HG03060 (cell line): Measurements from ENCODE around the gene VPS37B.
"Not testable (repeated sequence)": the region's sequence is repeated elsewhere in the genome, so short reads cannot be mapped to it uniquely, and the experiment has no call there.

ENCODE experiments used
- ATAC-seq: cut with Tn5 transposase; IDR thresholded peaks from one replicate; pipeline ENCODE4 v1.9.1; 2021; ENCODE audit warnings: low read depth, moderate number of reproducible peaks; ENCODE audit not compliant: unreplicated experiment

VPS37B gene

GRCh38 chr12:122895704-122896636 is at the start of gene VPS37B:
TSS of gene VPS37B (minus strand) at chr12:122896124. CDS start at chr12:122896062, 62 bp downstream.
- ATAC-seq: no peak

GRCh38 chr12:122944605-122945592 is 49.0 kb upstream of the VPS37B start:
- ATAC-seq: no peak

GRCh38 chr12:122943196-122943595 is 47.3 kb upstream of the VPS37B start:
- no peak for ATAC-seq

DNA sequence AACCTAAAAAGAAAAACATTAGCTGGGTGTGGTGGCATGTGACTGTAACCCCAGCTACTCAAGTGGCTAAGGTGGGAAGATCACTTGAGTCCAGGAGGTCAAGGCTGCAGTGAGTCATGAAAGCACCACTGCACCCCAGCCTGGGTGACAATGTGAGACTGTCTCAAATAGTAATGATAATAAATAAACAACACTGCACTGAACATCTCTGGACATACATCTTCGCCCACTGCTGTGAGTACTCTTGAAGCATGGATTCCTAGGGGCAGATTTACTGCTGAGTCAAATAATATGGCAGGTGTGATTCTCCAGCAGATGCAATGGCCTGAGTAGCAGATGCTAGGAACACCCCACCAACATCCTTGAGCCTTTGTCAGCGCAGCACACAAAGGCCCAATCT is 46.7 kb upstream of the VPS37B start:
- ATAC-seq: no peak

DNA sequence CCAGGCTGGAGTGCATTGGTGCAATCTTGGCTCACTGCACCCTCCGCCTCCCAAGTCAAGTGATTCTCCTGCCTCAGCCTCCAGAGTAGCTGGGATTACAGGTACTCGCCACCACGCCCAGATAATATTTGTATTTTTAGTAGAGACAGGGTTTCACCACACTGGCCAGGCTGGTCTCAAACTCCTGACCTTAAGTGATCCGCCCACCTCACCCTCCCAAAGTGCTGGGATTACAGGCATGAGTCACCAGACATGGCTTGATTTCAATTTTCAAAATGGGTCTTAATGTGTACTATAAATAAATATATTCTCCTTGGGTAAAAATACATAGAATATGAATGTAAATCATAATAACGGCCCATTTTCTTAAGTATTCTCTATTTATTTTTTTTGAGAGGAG is 45.4 kb upstream of the VPS37B start:
- ATAC-seq: not testable (repeated sequence)

DNA sequence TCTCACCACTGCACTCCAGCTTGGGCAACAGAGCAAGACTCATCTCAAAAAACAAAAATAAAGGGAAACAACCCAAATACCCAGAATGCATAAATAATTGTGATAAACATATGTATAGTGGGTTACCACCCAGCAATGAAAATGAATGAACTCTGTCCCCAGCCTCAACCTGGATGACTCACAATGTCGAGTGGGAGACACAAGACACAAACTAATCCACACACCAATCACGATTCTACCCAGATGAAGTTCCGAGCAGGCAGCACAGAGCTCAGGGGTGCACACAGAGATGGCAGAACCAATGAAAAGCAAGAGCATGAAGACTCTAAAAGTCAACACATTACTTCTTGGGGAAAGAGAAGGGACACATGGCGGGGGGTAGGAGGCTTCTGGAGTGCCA is 43.2 kb upstream of the VPS37B start:
- ATAC-seq: no peak

DNA sequence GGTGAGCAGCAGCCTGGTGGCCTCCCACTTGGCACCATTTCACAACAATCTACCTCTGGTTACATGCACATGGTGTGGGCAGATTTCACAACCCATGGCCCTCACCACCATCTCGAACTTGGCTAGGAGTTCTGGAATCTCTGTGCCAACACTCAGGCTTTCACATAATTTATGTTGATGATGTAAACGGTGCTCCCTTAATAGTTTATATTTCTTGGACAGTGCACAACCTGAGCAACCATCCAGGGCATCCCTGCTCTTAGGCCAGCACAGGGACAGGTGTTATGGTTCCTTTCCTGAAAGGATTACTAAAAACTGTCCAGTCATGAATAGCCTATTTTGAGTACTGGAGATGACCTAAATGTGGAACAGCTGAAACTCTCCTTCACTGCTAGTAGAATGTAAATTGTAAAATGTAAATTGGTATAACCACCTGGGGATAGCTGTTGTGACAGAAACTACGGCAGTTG is 41.7 kb upstream of the VPS37B start:
- ATAC-seq: no peak

DNA sequence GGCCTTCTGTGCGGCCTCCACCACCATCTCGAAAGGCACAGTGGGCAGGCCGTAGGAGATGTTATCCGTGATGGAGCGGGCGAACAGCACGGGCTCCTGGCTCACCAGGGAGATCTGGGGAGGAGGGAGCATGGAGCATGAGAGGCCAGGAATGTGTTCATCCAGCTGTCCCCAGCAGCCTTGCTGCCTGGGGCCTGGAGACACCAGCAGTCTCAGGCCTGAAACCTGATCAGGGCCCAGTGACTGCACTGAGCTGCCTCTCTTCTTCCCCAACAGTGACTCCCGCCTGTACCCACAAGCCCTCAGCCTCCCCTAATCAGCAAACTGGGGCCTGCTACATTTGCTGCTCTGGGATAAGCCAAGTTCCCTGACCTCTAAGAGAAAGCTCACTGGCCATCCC is 39.4 kb upstream of the VPS37B start:
- ATAC-seq: no peak

DNA sequence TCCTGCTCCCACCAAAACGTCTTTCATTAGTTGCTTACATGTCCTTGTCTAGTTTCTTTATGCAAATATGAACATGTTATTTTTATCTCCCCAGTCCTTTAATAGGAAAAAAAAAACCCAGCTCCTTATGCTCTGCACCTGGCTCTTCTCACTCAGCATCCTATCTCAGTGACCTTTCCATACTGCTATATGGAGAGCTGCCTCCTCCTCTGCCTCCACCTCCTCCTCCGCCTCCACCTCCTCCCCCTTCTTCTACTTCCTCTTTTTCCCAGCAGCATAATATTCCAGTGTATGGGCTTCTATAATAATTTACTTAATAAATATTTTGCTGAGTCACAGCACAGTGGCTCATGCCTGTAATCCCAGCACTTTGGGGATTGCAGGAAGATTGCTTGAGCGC is 38.8 kb upstream of the VPS37B start:
- no peak for ATAC-seq

DNA sequence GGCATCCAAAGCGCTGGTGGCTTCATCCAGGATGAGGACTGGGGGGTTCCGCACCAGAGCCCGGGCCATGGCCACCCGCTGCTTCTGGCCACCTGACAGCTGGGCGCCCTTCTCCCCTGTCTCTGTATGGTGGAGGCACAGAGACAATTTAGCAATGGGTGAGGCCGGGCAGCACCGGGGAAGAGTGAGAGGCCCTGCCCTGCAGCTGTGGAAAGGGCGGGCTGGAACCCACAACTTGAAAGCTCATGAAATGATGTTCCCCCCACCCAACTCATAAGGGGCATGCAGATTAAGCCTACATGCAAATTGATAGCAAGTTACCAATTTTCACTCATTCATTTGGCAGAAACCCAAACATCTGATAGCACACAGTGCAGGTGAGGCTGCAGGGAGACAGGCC is 36.3 kb upstream of the VPS37B start:
- no peak for ATAC-seq

- ATAC-seq: no peak
These were observed 33.9 kb upstream of the VPS37B start for GRCh38 chr12:122929812-122930211.

GRCh38 chr12:122929148-122929538 is 33.2 kb upstream of the VPS37B start:
- ATAC-seq: no peak

- no peak for ATAC-seq
These were observed 32.7 kb upstream of the VPS37B start for GRCh38 chr12:122928404-122929147.

DNA sequence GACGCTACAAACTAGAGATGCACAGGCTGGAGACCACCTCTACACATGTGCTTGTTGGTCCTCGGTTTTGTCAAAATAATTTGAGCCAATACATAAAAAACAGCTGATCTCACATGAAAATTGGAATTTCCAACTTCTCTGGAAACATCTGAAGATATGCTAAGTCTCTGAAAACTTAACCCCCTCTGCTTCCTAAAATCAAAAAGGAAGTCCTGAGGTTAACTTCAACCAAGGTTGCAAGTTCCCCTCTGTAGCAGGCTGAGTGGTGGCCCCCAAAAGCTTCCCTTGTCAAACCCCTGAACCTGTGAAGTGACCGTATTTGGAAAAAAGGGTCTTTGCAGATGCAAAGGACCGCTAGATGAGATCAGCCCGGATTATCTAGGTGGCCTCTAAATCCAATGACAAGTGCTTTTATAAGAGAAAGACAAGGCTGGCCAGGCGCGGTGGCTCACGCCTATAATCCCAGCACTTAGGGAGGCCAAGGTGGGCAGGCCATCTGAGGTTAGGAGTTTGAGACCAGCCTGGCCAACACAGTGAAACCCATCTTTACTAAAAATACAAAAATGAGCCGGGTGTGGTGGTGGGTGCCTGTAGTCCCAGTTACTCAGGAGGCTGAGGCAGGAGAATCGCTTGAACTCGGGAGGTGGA is 32.0 kb upstream of the VPS37B start:
- no peak for ATAC-seq

DNA sequence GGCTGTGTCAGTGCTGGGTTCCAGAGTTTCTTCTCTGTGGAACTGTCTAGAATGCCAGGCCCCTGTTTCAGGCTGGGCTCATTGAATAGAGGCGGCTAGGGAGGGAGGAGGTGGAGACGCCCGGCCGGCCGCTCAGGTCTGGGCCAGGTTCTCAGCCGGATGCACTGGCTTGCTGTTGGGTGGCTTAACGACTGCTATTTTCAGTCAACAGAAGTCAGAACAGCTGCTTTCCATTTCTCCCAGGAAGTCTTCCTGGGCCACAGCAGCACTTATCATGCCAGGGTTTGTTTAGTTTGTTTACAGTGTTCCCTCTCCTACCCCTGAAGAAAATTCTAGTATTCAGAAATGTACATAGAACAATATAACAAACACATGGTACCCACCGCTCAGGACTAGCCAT is 26.0 kb upstream of the VPS37B start:
- ATAC-seq: no peak

DNA sequence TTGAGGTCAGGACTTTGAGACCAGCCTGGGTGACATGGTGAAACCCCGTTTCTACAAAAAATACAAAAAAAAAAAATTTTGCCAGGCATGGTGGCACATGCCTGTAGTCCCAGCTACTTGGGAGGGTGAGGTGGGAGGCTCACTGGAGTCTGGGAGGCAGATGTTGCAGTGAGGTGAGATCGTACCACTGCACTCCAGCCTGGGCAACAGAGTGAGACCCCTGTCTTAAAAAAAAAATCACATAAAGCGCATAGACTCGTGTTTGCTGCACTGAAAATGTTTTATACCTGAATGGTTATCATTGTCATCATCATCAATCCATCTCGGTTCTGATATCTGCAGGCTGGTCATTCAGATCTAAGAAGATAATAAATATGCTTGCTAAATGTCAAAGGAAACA is 24.8 kb upstream of the VPS37B start:
- ATAC-seq: no peak

- no peak for ATAC-seq
These were observed 22.9 kb upstream of the VPS37B start for GRCh38 chr12:122918827-122919226.

DNA sequence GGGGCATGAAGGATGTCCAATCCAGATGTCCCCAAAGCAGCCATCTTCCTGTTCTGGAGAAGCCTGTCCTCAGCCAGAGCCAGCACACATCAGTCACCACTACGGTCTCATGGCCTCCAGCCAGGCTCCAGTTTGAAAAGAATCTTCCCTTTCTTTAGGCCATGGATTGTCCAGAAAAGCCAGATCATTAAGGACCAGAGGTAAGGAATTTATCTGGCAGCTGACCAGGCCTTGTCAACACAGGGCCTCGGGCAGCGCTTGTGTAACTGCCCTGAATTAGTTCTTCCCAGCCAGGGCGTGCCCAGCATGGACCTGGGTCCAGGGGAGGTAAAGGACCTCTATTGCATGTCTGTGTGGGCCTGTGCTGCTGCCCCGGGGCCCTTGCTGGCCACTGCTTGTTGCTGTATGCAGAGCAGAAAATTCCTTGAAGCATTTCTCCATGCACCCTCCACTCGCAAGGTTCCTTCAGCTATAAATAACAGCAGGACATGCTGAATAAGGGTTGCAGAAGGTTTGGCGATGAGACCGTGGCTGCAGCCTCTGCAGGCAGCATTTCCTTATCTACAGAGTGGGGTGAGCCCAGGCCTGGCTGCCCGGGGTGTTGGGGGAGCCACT is 21.7 kb upstream of the VPS37B start:
- ATAC-seq: no peak

DNA sequence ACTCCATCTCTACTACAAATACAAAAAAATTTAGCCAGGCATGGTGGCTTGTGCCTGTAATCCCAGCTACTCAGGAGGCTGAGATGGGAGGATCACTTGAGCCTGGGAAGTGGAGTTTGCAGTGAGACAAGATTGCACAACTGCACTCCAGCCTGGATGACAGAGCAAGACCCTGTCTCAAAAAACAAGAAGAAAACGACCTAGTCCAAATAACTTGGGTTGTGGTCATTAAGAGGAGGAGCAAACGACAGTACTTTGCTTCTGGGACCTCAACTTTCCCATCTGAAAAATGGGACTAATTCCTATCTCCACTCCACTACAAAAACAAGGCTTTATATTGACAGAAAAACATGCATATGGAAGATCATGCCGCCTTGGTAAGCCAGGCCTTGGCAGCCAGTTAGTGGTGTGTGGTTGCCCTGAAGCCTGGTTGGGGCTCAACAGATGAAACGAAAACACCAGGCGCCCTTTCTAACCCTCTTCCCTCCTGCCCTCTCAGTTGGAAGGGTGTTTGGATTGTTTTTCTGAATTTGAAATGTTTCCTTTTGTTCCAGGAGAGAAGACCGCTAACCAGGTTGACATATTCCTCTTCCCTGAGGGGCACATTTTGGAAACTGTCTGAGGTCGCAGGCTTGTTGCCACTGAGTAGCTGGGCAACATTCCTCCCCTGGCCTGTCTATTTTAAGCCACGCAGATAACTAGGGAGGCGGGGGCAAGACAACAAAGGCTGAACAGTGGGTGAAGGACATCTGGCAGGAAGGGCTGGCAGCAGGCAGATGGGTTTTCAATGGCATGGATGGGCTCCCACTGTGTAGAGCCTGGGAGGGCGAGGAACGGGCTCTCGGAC is 13.7 kb upstream of the VPS37B start:
- ATAC-seq: no peak
